ENCODE data around the gene MAGI2.

MAGI2 gene

DNA sequence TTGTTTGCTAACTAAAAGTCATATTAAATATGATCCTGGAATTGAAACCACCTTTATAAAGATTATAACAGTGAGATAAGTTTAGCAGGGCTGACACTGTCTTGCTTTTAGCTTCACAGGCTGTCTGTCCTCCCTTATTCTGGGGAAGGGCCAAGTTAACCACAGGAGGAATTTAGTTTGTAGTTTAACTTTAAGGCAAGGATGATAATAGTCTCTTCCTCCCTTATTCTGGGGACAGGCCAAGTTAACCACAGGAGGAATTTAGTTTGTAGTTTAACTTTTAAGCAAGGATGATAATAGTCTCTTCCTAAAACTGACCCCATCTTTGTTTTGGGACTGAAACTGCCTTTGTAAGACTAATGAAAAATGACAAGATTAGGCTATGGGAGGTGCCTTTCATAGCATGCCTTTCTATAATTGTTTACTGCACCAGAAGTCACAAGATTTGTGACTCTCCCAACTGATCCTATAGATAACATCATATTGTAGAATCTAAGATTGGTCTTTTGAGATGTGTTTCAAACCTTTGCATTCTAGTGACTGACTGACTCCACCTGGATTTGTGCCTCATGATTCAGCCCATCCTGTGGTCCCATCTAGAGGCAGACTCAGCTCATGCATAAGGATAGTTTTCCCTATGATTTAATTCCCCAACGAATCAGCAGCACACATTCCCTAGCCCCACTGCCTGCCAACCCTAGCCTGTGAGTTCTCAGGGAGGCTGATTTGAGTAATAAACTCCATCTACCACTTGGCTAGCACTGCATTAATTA, 212.0 kb downstream of the MAGI2 start:
- DNase-seq: no peak

DNA sequence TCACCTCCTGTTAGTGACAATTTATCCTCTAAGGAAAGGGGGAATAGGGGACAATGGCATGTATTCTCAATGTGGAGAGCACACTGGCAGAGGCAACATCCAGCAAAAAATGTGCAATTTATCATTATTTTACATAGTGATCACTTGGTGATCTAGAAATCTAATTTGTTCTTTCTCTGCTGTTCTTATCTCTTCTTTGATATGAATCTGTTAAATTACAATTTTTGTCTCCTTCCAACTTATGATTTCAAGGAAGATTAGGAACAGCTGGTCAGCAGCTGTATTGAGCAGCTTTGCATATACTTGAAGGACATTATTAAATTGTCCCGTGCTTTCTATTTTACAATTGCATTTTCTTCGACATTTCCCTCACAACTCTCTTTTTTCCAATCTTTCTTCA, 213.1 kb downstream of the MAGI2 start:
- DNase-seq: no peak

- DNase-seq: no peak
Observed at GRCh38 chr7:79236352-79237028, 217.0 kb downstream of the MAGI2 start.

GRCh38 chr7:79227044-79227443, 226.4 kb downstream of the MAGI2 start:
- DNase-seq: no peak

- no peak for DNase-seq
Observed at GRCh38 chr7:79221211-79221610, 232.3 kb downstream of the MAGI2 start.

DNA sequence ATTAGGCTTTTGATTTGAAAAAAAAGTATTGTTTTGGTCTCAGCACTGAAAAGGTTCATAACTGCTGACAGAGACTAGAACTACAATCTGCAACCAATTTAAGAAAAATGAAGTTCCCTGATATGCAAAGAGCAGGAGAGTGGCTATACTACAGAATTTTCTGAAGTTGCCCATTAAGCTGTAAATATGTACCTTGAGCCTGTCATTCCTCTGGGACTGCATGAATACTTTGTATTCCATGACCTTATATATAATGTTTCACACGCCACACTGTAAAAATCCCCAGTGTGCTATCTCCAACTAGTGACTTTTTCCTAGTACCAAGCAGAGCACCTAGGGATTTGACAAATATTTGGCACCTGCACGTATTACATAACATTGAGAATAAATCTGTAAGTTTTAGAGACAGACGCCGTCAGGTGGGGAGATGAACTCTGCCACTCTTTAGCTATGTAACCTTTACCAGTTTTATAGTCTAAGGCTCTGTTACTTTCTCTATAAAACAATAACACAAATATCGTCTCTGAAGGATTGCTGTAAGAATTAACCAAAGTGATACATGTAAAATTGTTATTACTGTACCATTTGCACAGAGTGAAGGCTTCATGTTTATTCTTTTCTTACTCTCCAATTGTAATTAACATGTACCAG, 235.4 kb downstream of the MAGI2 start:
- DNase-seq: no peak

GRCh38 chr7:79217468-79217867, 236.0 kb downstream of the MAGI2 start:
- peak in 1 of 2 experiments; percentile 9 for DNase-seq

GRCh38 chr7:79216236-79216635, 237.2 kb downstream of the MAGI2 start:
- no peak for DNase-seq

- no peak for DNase-seq
Observed at GRCh38 chr7:79212334-79212733, 241.1 kb downstream of the MAGI2 start.

DNA sequence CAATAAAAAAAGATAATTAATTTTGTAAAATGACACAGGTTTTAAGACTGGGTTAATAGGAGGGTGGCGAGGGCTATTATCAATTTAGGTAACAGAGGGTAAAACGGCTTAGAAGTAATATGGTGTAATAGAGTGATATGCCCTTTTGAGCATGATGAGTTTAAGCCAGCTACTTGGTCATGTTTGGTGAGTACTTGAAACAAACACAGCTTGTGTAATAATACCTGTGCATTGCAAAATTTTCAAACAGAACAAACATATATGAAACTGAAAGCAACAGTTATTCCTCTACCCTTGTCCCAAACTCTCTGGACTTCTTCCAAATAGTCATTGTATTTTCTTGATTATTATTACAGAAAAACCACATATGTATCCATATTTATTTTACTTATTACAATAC, 241.7 kb downstream of the MAGI2 start:
- no peak for DNase-seq

- DNase-seq: no peak
Observed at GRCh38 chr7:79199961-79200360, 253.5 kb downstream of the MAGI2 start.

DNA sequence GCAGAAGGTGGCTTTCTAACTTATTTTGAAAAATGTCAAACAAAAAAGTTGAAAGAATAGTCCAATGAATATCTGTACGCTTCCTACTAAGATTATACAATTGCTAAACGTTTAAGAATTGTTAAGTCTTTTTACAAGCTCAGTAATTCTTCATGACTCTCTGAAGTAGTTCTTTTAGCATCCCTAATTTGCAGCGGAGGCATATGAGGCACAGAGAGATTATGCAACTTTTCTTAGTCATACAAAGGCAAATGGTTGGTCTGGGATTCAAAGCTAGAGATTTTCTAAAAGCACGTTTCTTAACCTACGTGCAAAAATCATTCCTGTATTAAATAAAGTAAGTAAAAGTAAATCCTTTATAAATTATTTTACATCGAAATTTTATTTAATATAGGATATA, 254.2 kb downstream of the MAGI2 start:
- no peak for DNase-seq

DNA sequence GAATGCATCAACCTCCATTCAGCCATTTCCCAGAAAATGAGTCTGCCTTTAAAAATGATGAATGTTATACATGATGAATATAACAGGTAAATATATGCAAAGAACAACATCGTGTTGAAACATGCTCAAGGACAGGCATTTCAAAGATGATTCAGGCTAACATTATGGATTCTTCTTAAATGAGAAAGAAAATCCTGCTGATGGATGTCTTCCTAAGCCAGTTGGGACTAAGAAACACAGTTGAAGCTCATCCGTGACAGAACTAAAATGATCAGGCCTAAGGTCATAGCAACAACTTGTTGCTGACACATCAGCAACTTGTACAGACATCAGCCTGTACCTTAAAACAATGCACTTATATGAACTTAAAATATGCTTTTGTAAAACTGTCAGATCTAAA, 267.9 kb downstream of the MAGI2 start:
- no peak for DNase-seq

GRCh38 chr7:79182283-79182682, 271.2 kb downstream of the MAGI2 start:
- DNase-seq: no peak

DNA sequence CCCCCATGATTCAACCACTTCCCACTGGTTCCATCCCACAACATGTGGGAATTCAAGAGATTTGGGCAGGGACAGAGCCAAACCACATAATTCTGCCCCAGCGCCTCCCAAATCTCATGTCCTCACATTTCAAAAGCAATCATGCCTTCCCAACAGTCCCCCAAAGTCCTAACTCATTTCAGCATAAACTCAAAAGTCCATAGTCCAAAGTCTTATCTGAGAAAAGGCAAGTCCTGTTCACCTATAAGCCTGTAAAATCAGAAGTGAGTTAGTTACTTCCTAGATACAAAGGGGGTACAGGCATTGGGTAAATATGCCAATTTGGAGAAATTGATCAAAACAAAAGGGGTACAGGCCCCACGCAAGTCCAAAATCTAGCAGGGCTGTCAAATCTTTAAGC, 272.9 kb downstream of the MAGI2 start:
- DNase-seq: no peak

DNA sequence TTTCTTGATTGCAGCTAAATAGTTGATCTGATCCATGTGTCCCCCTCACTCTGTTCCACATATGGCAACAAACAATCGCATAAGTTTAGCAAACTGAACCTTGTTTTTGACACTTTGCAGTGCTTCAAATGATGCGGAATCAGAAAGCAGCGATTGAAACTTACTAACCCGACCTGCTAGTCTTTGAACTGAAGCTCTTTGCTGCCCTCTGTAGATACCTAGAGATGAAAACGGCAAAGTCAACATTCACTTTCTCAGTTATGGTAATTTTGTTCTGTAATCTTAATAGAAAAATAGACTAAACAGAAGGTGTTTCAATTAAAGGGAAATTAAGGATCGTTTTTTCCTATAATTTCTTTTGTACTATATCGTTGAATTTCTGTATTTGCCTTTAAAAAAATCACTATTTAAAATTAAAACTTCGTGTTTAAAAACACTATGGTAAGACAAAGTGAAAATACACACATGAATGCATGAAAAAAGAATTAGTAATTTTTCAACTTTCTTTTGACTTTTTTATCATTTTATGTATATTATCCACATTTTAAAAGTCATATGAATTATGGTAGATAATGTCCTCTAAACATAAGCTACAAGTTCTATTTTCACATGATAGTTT, 276.5 kb downstream of the MAGI2 start:
- peak in 1 of 2 experiments; percentile 40 for DNase-seq

GRCh38 chr7:79175374-79175773, 278.1 kb downstream of the MAGI2 start:
- DNase-seq: no peak

DNA sequence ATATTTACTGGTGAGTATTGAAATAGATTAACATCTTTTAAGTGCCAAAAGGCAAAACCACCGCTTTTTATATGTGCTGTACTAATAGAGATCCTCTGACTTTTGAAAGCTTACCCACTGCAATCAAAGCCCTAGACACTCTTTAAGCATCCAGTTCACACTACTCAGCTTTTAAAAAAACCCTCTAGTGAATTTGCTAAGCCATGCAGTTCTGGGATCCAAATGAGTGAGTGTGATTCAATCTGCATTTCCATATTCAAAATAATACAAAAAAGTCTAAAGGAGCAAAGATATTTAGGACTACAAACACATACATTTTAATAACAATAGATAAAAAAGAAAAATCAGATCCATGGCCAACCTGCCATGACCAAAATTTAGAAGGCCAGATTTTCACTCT, 288.2 kb downstream of the MAGI2 start:
- DNase-seq: no peak

DNA sequence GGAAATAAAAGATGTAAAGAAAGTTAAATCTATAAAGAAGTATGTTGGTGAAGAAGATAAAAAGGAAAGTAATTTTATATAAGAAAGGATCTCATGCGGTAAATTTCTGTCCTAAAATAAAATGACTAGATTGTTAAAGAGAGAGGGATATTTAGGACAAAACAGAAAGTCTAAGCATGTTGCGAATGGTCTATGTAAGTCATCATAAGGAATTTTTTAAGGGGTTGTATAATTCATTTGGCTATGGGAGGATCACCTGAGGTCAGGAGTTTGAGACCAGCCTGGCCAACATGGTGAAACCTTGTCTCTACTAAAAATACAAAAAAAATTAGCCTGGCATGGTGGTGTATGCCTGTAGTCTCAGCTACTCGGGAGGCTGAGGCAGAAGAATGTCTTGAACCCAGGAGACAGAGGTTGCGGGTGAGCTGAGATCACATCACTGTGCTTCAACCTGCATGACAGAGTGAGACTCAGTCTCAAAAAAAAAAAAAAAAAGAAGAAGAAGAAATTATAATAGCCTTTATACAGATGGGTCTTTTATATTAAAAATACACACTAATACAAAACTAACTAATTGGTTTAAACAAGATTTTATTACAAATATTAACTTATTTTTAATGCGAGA, 294.3 kb downstream of the MAGI2 start:
- no peak for DNase-seq

DNA sequence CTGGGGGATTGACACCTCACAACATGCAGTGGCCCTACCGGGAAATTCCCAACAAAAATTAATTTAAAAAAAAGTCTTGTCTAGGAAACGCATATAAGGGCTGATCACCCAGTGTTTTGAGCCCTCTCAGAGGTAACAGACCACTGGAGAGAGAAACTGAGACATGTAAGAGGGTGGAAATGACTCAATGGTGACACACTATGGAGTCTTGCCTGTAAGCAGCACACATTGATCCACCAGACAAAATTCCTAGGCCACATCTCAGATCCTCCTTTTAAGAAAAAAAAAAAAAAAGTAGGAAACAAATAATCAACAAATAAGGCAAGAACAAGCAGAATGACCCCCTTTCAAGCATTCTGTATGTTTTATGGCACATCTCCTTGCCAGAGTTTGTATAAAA, 296.2 kb downstream of the MAGI2 start:
- DNase-seq: no peak

- DNase-seq: no peak
Observed at GRCh38 chr7:79149831-79150230, 303.6 kb downstream of the MAGI2 start.

DNA sequence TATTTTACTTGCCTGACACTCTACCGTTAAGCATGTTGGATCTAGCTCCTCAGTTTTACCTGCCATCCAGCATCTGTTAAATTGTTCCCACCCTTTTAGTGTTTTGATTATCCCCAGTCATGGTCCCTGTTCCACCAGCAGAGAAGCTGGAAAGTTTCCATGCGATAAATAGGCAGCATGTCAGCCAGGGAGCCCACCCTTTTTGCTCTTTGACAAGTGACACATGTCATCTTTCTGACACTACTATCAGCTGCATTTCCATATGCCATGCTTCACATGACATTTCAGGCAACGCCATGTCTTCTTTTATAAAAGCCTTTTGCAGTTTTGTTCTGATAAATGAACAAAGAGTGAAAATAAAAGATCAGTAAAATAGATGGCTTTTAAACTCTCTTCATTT, 310.8 kb downstream of the MAGI2 start:
- no peak for DNase-seq

DNA sequence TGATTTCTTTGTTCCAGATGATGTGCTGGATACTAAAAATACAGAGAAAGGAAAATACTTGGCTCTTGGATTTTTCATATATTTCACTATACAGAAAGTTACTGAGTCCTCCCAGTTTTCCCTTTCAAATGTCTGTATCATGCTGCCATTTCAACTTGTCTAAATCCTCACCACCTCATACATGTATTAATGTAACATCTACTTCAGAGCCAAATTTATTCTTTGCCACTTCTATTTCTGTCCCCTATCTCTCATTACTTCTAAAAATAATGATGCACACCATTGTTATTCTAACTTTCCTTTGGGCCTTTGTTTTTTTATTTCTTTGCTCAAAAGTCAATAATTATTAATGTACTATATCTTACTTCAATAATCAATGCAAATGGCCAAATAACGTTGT, 312.2 kb downstream of the MAGI2 start:
- DNase-seq: no peak

All from SW 1271 (cell line).